SU-DHL-6 (cell line): ENCODE results near the gene HIPK2.

ENCODE experiments used
- CTCF ChIP-seq: fragments of 200-600 bp; sonication (generic); IDR thresholded peaks from one replicate; pipeline ENCODE4 v1.5.1; 2017; ENCODE audit warnings: antibody characterized with exemption, mild to moderate bottlenecking, low read length, moderate library complexity; ENCODE audit not compliant: insufficient read depth, poor library complexity, severe bottlenecking
- EZH2phosphoT487 ChIP-seq: fragments of 200-600 bp; sonication (generic), shearing (Covaris generic); conservative IDR thresholded peaks from 2 replicates; pipeline ENCODE4 v1.6.1; 2018; ENCODE audit warnings: mild to moderate bottlenecking, antibody characterized with exemption, low read length, moderate library complexity, mixed read lengths

- TF ChIP-seq CTCF (no peak), EZH2phosphoT487 (no peak)
These were observed 241.6 kb downstream of the HIPK2 start for GRCh38 chr7:139536152-139536551.
